Body of pancreas (tissue), 4 donors: ENCODE data around the gene SSR3. TPM values are rescaled to one million over a fixed set of nuclear protein-coding genes. Genes with fewer than 3 reads are reported as not detected.

Experiments
- ATAC-seq: fragments of 150-250 bp; one replicate; pipeline ENCODE4 v1.9.1; 2016
- DNase-seq, 4 donors: peaks; one replicate each; pipeline ENCODE4 v3.0.0-alpha.2; 2019
- H3K27ac ChIP-seq, 4 donors: fragments of 200-600 bp; sonication (generic); 1 replicate in 3 of 4; 2 replicates in 1 of 4; pipeline versions ENCODE4 v1.5.1 to v1.6.1; 2016 to 2019; ENCODE audit warnings: mild to moderate bottlenecking in 1 of 4, mixed read lengths in 1 of 4, moderate library complexity in 1 of 4
- H3K27me3 ChIP-seq, 2 donors: fragments of 200-600 bp; sonication (generic); one replicate each; pipeline ENCODE4 v1.6.0; 2016; ENCODE audit warnings: mild to moderate bottlenecking in 1 of 2
- H3K36me3 ChIP-seq, 2 donors: fragments of 200-600 bp; sonication (generic); replicated peaks in 1 of 2; 2 replicates each; pipeline ENCODE4 v1.5.1; 2016; ENCODE audit warnings: low read depth in 2 of 2; ENCODE audit not compliant: insufficient read depth in 1 of 2
- H3K4me1 ChIP-seq: fragments of 200-600 bp; sonication (generic); one replicate; pipeline ENCODE4 v1.6.0; 2016
- H3K4me3 ChIP-seq, 2 donors: fragments of 200-600 bp; sonication (generic); 1 replicate in 1 of 2; 2 replicates in 1 of 2; pipeline ENCODE4 v1.5.1; 2016 to 2019
- H3K9me3 ChIP-seq, 3 donors: fragments of 200-600 bp; sonication (generic); 1 replicate in 2 of 3; 2 replicates in 1 of 3; pipeline ENCODE4 v1.5.1; 2016
- CTCF ChIP-seq, 7 experiments: fragments of 450-650 bp in 4 of 7; fragments of 200-600 bp in 3 of 7; sonication (generic) in 3 of 7; IDR thresholded peaks; one replicate each; pipeline ENCODE4 v1.5.1; 2016 to 2019; ENCODE audit warnings: antibody characterized with exemption in 7 of 7
- POLR2A ChIP-seq, 3 donors: fragments of 450-650 bp; IDR thresholded peaks; one replicate each; pipeline ENCODE4 v1.6.1; 2016; ENCODE audit warnings: antibody characterized with exemption in 3 of 3, mild to moderate bottlenecking in 2 of 3
- WGBS, 2 donors: methylation state at CpG; one replicate each; pipeline ENCODE4 v1.1.5; 2017; 5-methylcytosine and 5-hydroxymethylcytosine counted together
- intact Hi-C: fragments of 100-400 bp; cut with DNase I; formaldehyde crosslinking; loops from one replicate; pipeline ENCODE4 v1.15.1; 2023
- total RNA-seq, 2 donors: library from RNA; depleted of rRNA; stranded (reverse); fragments of >200 nt; gene quantifications; one replicate each; pipeline ENCODE4 v1.1.0, GENCODE V29; 2016

Gene SSR3
- total RNA-seq, 2 donors from 2014 or later: 77.1 to 97.5 TPM

- H3K36me3 ChIP-seq: no peaks in the 10 kb centered on the region
- TF ChIP-seq CTCF (IDR thresholded peaks at IDR 0.05): no peak
- no peak for TF ChIP-seq POLR2A (IDR thresholded peaks at IDR 0.05)
- H3K4me1 ChIP-seq: no peaks in the 10 kb centered on the region
- DNase-seq: no peak
- no peak overlapping the region for H3K4me3 ChIP-seq
- no peaks in the 10 kb centered on the region for H3K9me3 ChIP-seq
- ATAC-seq: no peak
- H3K27ac ChIP-seq: no peak overlapping the region
- no peaks in the 10 kb centered on the region for H3K27me3 ChIP-seq
- intact Hi-C loops: no loop called here
Measured at GRCh38 chr3:156507285-156507684, 47.6 kb downstream of the SSR3 start.

GRCh38 chr3:156498307-156498706, 56.6 kb downstream of the SSR3 start:
- Histone ChIP-seq H3K36me3 (no peaks in the 10 kb centered on the region), H3K4me1 (no peaks in the 10 kb centered on the region), H3K9me3 (no peaks in the 10 kb centered on the region), H3K4me3 (no peak overlapping the region), H3K27me3 (no peaks in the 10 kb centered on the region), H3K27ac (no peak overlapping the region)
- WGBS, 2 donors: 78 to 86% methylated on average over 5 of the region's 5 CpGs
- intact Hi-C loops: no loop called here
- TF ChIP-seq POLR2A (IDR thresholded peaks at IDR 0.05) (no peak), CTCF (IDR thresholded peaks at IDR 0.05) (no peak)
- ATAC-seq: no peak
- no peak for DNase-seq

DNA sequence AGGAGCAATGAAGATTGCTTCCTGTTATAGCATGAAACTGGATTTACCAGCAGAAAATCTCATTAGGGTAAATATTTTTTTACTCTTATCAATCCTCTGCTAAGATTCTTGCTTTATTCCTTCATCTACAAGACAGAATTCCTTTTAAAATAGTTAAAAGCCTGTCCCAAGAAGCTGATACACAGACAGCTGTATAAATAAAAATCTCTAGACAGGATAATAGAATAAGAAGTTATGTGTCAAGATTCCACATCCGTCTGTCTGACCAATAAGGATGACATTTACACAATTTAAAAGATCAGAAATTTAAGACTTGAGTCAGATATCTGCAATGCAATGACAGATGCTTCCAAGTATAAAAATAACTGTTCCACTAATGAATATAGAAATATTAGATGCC, 57.6 kb downstream of the SSR3 start:
- no peaks in the 10 kb centered on the region for H3K9me3 ChIP-seq
- no peak overlapping the region for H3K27ac ChIP-seq
- no peak for DNase-seq
- H3K27me3 ChIP-seq: no peaks in the 10 kb centered on the region
- H3K4me1 ChIP-seq: no peaks in the 10 kb centered on the region
- no peaks in the 10 kb centered on the region for H3K36me3 ChIP-seq
- intact Hi-C loops: no loop called here
- no peak overlapping the region for H3K4me3 ChIP-seq
- ATAC-seq: no peak
- WGBS, 2 donors: 59 to 79% methylated on average over 1 of the region's 1 CpG
- TF ChIP-seq POLR2A (IDR thresholded peaks at IDR 0.05) (no peak), CTCF (IDR thresholded peaks at IDR 0.05) (no peak)

GRCh38 chr3:156495816-156496215, 59.1 kb downstream of the SSR3 start:
- H3K27me3 ChIP-seq: no peaks in the 10 kb centered on the region
- no peak for DNase-seq
- no peak overlapping the region for H3K27ac ChIP-seq
- no peaks in the 10 kb centered on the region for H3K9me3 ChIP-seq
- WGBS, 2 donors: 97 to 100% methylated on average over 1 of the region's 1 CpG
- no peak for ATAC-seq
- H3K36me3 ChIP-seq: no peaks in the 10 kb centered on the region
- no peak for TF ChIP-seq CTCF (IDR thresholded peaks at IDR 0.05)
- TF ChIP-seq POLR2A (IDR thresholded peaks at IDR 0.05): no peak
- H3K4me3 ChIP-seq: no peak overlapping the region
- H3K4me1 ChIP-seq: no peaks in the 10 kb centered on the region
- intact Hi-C loops: no loop called here

GRCh38 chr3:156493887-156494286, 61.0 kb downstream of the SSR3 start:
- Histone ChIP-seq H3K27me3 (no peaks in the 10 kb centered on the region), H3K4me3 (no peak overlapping the region), H3K9me3 (no peaks in the 10 kb centered on the region), H3K27ac (no peak overlapping the region), H3K4me1 (no peaks in the 10 kb centered on the region), H3K36me3 (no peaks in the 10 kb centered on the region)
- ATAC-seq: no peak
- WGBS, 2 donors: 76 to 80% methylated on average over 3 of the region's 3 CpGs
- TF ChIP-seq CTCF (IDR thresholded peaks at IDR 0.05): no peak
- no peak for TF ChIP-seq POLR2A (IDR thresholded peaks at IDR 0.05)
- no peak for DNase-seq
- intact Hi-C loops: no loop called here
